GM19397 (cell line): ENCODE data around the gene NSD1.
"Not testable (repeated sequence)": the region's sequence is repeated elsewhere in the genome, so short reads cannot be mapped to it uniquely, and the experiment has no call there.

ENCODE experiments used
- ATAC-seq: cut with Tn5 transposase; IDR thresholded peaks from one replicate; pipeline ENCODE4 v1.9.1; 2021; ENCODE audit warnings: mild to moderate bottlenecking, moderate library complexity; ENCODE audit not compliant: unreplicated experiment

NSD1 gene

GRCh38 chr5:177339107-177339638 lies 205.6 kb downstream of the NSD1 start:
- ATAC-seq: no peak

- not testable (repeated sequence) for ATAC-seq
These were observed 209.4 kb downstream of the NSD1 start for GRCh38 chr5:177343000-177343399.

- ATAC-seq: no peak
These were observed 210.2 kb downstream of the NSD1 start for GRCh38 chr5:177343777-177344176.

- no peak for ATAC-seq
These were observed 211.3 kb downstream of the NSD1 start for GRCh38 chr5:177344891-177345290.

- ATAC-seq: no peak
These were observed 213.2 kb downstream of the NSD1 start for GRCh38 chr5:177346820-177347219.

GRCh38 chr5:177347699-177348098 lies 214.1 kb downstream of the NSD1 start:
- no peak for ATAC-seq

- no peak for ATAC-seq
These were observed 215.7 kb downstream of the NSD1 start for GRCh38 chr5:177349362-177349647.

- ATAC-seq: no peak
These were observed 216.2 kb downstream of the NSD1 start for GRCh38 chr5:177349762-177350161.
